Dendritic cell treated with granulocyte-macrophage colony-stimulating factor and Interleukin-4, amounts not matched to agents 40 ng/mL and 50 ng/mL, for 4 days (primary cell): Measurements from ENCODE around the gene RPUSD3.

Experiments
- H3K27ac Mint-ChIP-seq: one replicate; pipeline ENCODE4 v1.8.0; 2022; ENCODE audit warnings: mild to moderate bottlenecking, mixed read lengths
- H3K27me3 Mint-ChIP-seq: one replicate; pipeline ENCODE4 v1.8.0; 2022; ENCODE audit warnings: mild to moderate bottlenecking, mixed read lengths
- H3K36me3 Mint-ChIP-seq: one replicate; pipeline ENCODE4 v1.8.0; 2022; ENCODE audit warnings: low read depth, mixed read lengths
- H3K4me1 Mint-ChIP-seq: one replicate; pipeline ENCODE4 v1.8.0; 2022; ENCODE audit warnings: low read depth, mixed read lengths
- H3K4me3 Mint-ChIP-seq: one replicate; pipeline ENCODE4 v1.8.0; 2022; ENCODE audit warnings: mild to moderate bottlenecking, moderate library complexity, mixed read lengths
- H3K9me3 Mint-ChIP-seq: one replicate; pipeline ENCODE4 v1.8.0; 2022; ENCODE audit warnings: mixed read lengths
- intact Hi-C: fragments of 100-400 bp; cut with micrococcal nuclease; formaldehyde crosslinking; loops from one replicate; pipeline ENCODE4 v1.15.0; 2022

Gene RPUSD3

GRCh38 chr3:9834520-9835380, 9.1 kb downstream of the RPUSD3 start:
- no peak overlapping the region for H3K27ac Mint-ChIP-seq
- H3K4me3 Mint-ChIP-seq = no peak overlapping the region
- H3K4me1 Mint-ChIP-seq = peaks cover 12% of the 10 kb centered on the region
- H3K9me3 Mint-ChIP-seq = no peaks in the 10 kb centered on the region
- intact Hi-C loops = no loop called here
- H3K27me3 Mint-ChIP-seq = no peaks in the 10 kb centered on the region
- H3K36me3 Mint-ChIP-seq = peaks cover 93% of the 10 kb centered on the region

GRCh38 chr3:9833078-9833477, 10.7 kb downstream of the RPUSD3 start:
- no peak overlapping the region for H3K4me3 Mint-ChIP-seq
- H3K4me1 Mint-ChIP-seq = peaks cover 5% of the 10 kb centered on the region
- H3K27me3 Mint-ChIP-seq = no peaks in the 10 kb centered on the region
- H3K36me3 Mint-ChIP-seq = peaks cover 94% of the 10 kb centered on the region
- intact Hi-C loops = no loop called here
- H3K9me3 Mint-ChIP-seq = no peaks in the 10 kb centered on the region
- H3K27ac Mint-ChIP-seq = no peak overlapping the region

GRCh38 chr3:9831253-9831652, 12.6 kb downstream of the RPUSD3 start:
- intact Hi-C loops = no loop called here
- H3K27ac Mint-ChIP-seq = no peak overlapping the region

GRCh38 chr3:9828801-9829755, 14.7 kb downstream of the RPUSD3 start:
- H3K27me3 Mint-ChIP-seq = no peaks in the 10 kb centered on the region
- H3K4me1 Mint-ChIP-seq = peaks cover 6% of the 10 kb centered on the region
- intact Hi-C loops = no loop called here
- no peak overlapping the region for H3K27ac Mint-ChIP-seq
- H3K36me3 Mint-ChIP-seq = peaks cover 80% of the 10 kb centered on the region
- H3K4me3 Mint-ChIP-seq = no peak overlapping the region
- H3K9me3 Mint-ChIP-seq = no peaks in the 10 kb centered on the region

More at GRCh38 chr3:9831253-9831652, 12.6 kb downstream of the RPUSD3 start:
- H3K4me3 Mint-ChIP-seq = no peak overlapping the region
- peaks cover 91% of the 10 kb centered on the region for H3K36me3 Mint-ChIP-seq
- no peaks in the 10 kb centered on the region for H3K9me3 Mint-ChIP-seq
- H3K27me3 Mint-ChIP-seq = no peaks in the 10 kb centered on the region
- peaks cover 6% of the 10 kb centered on the region for H3K4me1 Mint-ChIP-seq

GRCh38 chr3:9826815-9827573, 16.8 kb downstream of the RPUSD3 start:
- H3K4me1 Mint-ChIP-seq = peaks cover 6% of the 10 kb centered on the region
- no peak overlapping the region for H3K27ac Mint-ChIP-seq

GRCh38 chr3:9825451-9826040, 18.3 kb downstream of the RPUSD3 start:
- Mint-ChIP-seq H3K27ac (no peak overlapping the region), H3K27me3 (no peaks in the 10 kb centered on the region), H3K9me3 (no peaks in the 10 kb centered on the region), H3K4me1 (peaks cover 6% of the 10 kb centered on the region), H3K4me3 (no peak overlapping the region), H3K36me3 (peaks cover 57% of the 10 kb centered on the region)
- intact Hi-C loops = no loop called here

More at GRCh38 chr3:9826815-9827573, 16.8 kb downstream of the RPUSD3 start:
- H3K27me3 Mint-ChIP-seq = no peaks in the 10 kb centered on the region
- no peak overlapping the region for H3K4me3 Mint-ChIP-seq
- intact Hi-C loops = no loop called here
- H3K36me3 Mint-ChIP-seq = peaks cover 59% of the 10 kb centered on the region
- no peaks in the 10 kb centered on the region for H3K9me3 Mint-ChIP-seq

GRCh38 chr3:9820946-9821345, 22.9 kb downstream of the RPUSD3 start:
- intact Hi-C loops = no loop called here
- Mint-ChIP-seq H3K27ac (no peak overlapping the region), H3K4me1 (no peaks in the 10 kb centered on the region), H3K4me3 (no peak overlapping the region), H3K36me3 (peaks cover 55% of the 10 kb centered on the region), H3K27me3 (no peaks in the 10 kb centered on the region), H3K9me3 (no peaks in the 10 kb centered on the region)

GRCh38 chr3:9820543-9820942, 23.3 kb downstream of the RPUSD3 start:
- Mint-ChIP-seq H3K4me1 (no peaks in the 10 kb centered on the region), H3K9me3 (no peaks in the 10 kb centered on the region), H3K27me3 (no peaks in the 10 kb centered on the region), H3K4me3 (no peak overlapping the region), H3K27ac (no peak overlapping the region), H3K36me3 (peaks cover 54% of the 10 kb centered on the region)
- intact Hi-C loops = no loop called here

DNA sequence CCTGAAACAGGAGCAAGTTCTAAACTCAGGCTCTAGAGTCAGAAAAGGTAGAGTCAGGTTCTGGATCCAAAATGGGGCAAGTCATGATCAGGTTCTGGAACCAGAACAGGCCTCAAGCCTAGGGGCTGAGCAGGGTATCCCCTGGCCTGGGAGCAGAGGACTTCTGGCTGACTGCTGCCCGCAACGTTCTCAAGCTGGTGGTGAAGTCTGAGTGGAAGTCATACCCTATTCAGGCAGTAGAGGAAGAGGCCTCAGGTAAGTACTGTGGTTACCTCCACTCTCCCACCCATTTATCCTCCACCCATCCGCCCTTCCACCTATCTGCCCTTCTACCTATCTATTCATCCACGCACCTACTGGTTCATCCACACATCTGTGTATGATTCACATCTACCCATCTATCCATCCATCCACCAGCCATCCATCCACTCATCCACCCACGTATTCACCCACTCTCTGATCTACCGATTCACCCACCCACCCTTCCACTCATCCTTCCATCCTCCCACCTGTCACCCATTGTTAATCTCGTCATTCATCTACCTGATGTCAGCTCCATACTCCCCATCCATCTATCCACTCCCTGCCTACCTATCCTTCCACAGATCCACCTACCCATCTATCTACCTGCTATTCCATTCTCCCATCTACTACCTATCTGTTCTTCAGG, 25.0 kb downstream of the RPUSD3 start:
- Mint-ChIP-seq H3K27me3 (no peaks in the 10 kb centered on the region), H3K9me3 (no peaks in the 10 kb centered on the region), H3K36me3 (peaks cover 62% of the 10 kb centered on the region), H3K4me3 (no peak overlapping the region), H3K4me1 (no peaks in the 10 kb centered on the region), H3K27ac (no peak overlapping the region)
- intact Hi-C loops = no loop called here

DNA sequence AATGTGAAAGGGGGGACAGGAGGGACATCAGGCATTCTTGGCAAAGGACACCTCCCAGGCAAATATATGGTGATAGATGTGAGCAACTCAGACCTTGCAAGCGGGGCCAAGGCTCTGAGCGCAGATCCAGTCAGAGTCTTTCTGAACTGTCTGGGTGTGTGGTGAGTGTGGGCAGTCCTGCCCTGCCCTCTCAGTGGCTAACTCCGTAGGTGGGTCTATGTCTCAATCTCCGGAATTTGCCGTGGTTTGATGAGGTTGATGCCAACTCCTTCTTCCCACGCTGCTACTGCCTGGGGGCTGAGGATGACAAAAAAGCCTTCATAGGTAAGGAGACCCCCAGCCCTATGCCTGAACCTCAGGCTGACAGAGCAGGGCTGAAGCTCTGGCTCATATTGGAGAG, 26.4 kb downstream of the RPUSD3 start:
- Mint-ChIP-seq H3K27ac (no peak overlapping the region), H3K4me3 (no peak overlapping the region), H3K9me3 (no peaks in the 10 kb centered on the region), H3K36me3 (peaks cover 73% of the 10 kb centered on the region), H3K4me1 (no peaks in the 10 kb centered on the region), H3K27me3 (no peaks in the 10 kb centered on the region)
- intact Hi-C loops = no loop called here

DNA sequence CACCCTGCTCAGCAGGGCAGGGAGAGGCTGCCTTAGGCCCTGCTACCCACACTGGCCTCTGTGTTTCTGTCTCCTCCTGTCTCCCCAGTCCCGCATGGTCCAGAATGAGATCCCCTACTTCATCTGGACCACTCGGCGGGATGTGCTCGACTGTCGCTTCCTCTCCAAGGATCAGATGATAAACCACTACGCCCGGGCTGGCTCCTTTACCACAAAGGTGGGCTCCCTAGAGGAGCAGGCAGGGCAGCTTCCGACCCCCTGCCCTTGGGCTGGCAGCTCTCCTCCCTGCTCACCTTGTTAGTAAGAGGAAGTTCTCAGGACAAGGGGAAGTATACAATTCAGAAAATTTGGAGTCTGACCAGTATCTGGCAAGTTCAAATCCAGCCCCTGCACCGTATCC, 27.8 kb downstream of the RPUSD3 start:
- intact Hi-C loops = no loop called here
- H3K27ac Mint-ChIP-seq = no peak overlapping the region
- H3K4me3 Mint-ChIP-seq = no peak overlapping the region
- no peaks in the 10 kb centered on the region for H3K27me3 Mint-ChIP-seq
- H3K9me3 Mint-ChIP-seq = no peaks in the 10 kb centered on the region
- H3K4me1 Mint-ChIP-seq = peaks cover 8% of the 10 kb centered on the region
- peaks cover 78% of the 10 kb centered on the region for H3K36me3 Mint-ChIP-seq

DNA sequence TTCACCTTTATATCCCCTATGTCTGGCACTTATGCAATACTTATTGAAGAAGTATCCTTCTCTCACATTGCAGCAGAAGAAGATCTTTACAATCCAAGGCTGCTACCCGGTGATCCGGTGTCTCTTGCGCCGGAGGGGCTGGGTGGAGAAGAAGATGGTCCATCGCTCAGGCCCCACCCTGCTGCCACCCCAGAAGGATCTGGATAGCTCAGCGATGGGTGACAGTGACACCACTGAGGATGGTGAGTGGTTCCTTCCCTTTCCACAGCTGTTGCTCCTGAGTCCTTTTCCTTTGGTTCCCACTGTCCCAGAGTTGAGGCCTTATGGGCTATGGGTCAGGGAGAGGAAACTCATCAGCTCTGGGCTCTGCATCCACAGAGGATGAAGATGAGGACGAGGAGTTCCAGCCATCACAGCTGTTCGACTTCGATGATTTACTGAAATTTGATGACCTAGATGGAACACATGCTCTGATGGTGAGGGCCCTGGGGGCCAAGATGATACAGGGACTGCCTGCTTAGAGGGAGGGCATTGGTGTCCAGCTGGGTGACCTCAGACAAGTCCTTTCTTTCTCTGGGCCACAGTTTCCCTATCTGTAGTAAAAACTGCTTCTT, 30.8 kb downstream of the RPUSD3 start:
- intact Hi-C loops = no loop called here

More for the DNA sequence above, 30.8 kb downstream of the RPUSD3 start:
- Mint-ChIP-seq H3K4me1 (peaks cover 33% of the 10 kb centered on the region), H3K27me3 (no peaks in the 10 kb centered on the region), H3K9me3 (no peaks in the 10 kb centered on the region), H3K36me3 (peaks cover 75% of the 10 kb centered on the region), H3K4me3 (no peak overlapping the region), H3K27ac (no peak overlapping the region)
